Lower lobe of right lung (tissue), 2 donors: ENCODE measurements around the gene WNT7B. TPM values are rescaled to one million over a fixed set of nuclear protein-coding genes. Genes with fewer than 3 reads are reported as not detected.
A peak's percentile ranks its signal among the peaks of the same experiment; 100 is the strongest.

Experiments
- ATAC-seq, 2 donors: fragments of 200-7000 bp; cut with Tn5 transposase; one replicate each; pipeline ENCODE4 v1.9.1; 2020 to 2022; ENCODE audit warnings: mild to moderate bottlenecking in 2 of 2, moderate library complexity in 2 of 2
- DNase-seq: peaks from one replicate; pipeline ENCODE4 v3.0.0-alpha.2; 2020
- H3K27ac ChIP-seq: fragments of 200-600 bp; one replicate; pipeline ENCODE4 v1.8.0; 2022
- H3K27me3 ChIP-seq: fragments of 200-600 bp; one replicate; pipeline ENCODE4 v1.8.0; 2022; ENCODE audit warnings: low read depth
- H3K36me3 ChIP-seq: fragments of 200-600 bp; one replicate; pipeline ENCODE4 v1.8.0; 2022; ENCODE audit warnings: mild to moderate bottlenecking
- H3K4me1 ChIP-seq: fragments of 200-600 bp; one replicate; pipeline ENCODE4 v1.8.0; 2022
- H3K4me3 ChIP-seq: fragments of 200-600 bp; one replicate; pipeline ENCODE4 v1.8.0; 2022; ENCODE audit warnings: mild to moderate bottlenecking
- H3K9me3 ChIP-seq: fragments of 200-600 bp; one replicate; pipeline ENCODE4 v1.8.0; 2022
- CTCF ChIP-seq: fragments of 200-600 bp; IDR thresholded peaks from one replicate; pipeline ENCODE4 v1.8.0; 2022; ENCODE audit warnings: antibody characterized with exemption, mild to moderate bottlenecking
- intact Hi-C: fragments of 100-400 bp; cut with DNase I; formaldehyde crosslinking; loops from one replicate; pipeline ENCODE4 v1.11.0; 2022
- total RNA-seq: library from RNA; stranded (reverse); fragmentation: NEBNext Ultra II Directional; extraction: Animal tissue kit (Norgen Biotek cat#: 25700); gene quantifications from one replicate; pipeline ENCODE4 v1.2.1, GENCODE V29; 2021
- donor health status: DM: no; HTN: yes; CAD: no; lungs with severe emphysema.

The WNT7B gene
- total RNA-seq, 1 donor from 2014 or later: 6.3 TPM

- Histone ChIP-seq H3K36me3 (no peaks in the 10 kb centered on the region), H3K4me1 (no peaks in the 10 kb centered on the region), H3K27ac (no peak overlapping the region), H3K4me3 (no peak overlapping the region), H3K9me3 (no peaks in the 10 kb centered on the region), H3K27me3 (no peaks in the 10 kb centered on the region)
- DNase-seq (no peak), ATAC-seq (no peak)
- intact Hi-C loops: no loop called here
- no peak for TF ChIP-seq CTCF
Observed at GRCh38 chr22:45942344-45942743, 34.6 kb downstream of the WNT7B start.

GRCh38 chr22:45938913-45939312 is 38.0 kb downstream of the WNT7B start:
- H3K27ac ChIP-seq: no peak overlapping the region
- intact Hi-C loops: no loop called here
- no peaks in the 10 kb centered on the region for H3K36me3 ChIP-seq
- DNase-seq (no peak), ATAC-seq (no peak)
- H3K9me3 ChIP-seq: no peaks in the 10 kb centered on the region
- no peaks in the 10 kb centered on the region for H3K4me1 ChIP-seq
- no peak overlapping the region for H3K4me3 ChIP-seq
- no peak for TF ChIP-seq CTCF
- H3K27me3 ChIP-seq: peaks cover 7% of the 10 kb centered on the region

GRCh38 chr22:45937960-45938359 is 39.0 kb downstream of the WNT7B start:
- Histone ChIP-seq H3K27me3 (peaks cover 11% of the 10 kb centered on the region), H3K9me3 (no peaks in the 10 kb centered on the region), H3K4me3 (no peak overlapping the region), H3K4me1 (no peaks in the 10 kb centered on the region), H3K27ac (no peak overlapping the region), H3K36me3 (no peaks in the 10 kb centered on the region)
- intact Hi-C loops: no loop called here
- ATAC-seq (no peak), DNase-seq (no peak)
- TF ChIP-seq CTCF: no peak

- Histone ChIP-seq H3K27ac (no peak overlapping the region), H3K9me3 (no peaks in the 10 kb centered on the region), H3K27me3 (peaks cover 17% of the 10 kb centered on the region), H3K36me3 (no peaks in the 10 kb centered on the region), H3K4me1 (no peaks in the 10 kb centered on the region), H3K4me3 (no peak overlapping the region)
- TF ChIP-seq CTCF: no peak
- intact Hi-C loops: no loop called here
- ATAC-seq (no peak), DNase-seq (no peak)
Observed at GRCh38 chr22:45935573-45935972, 41.4 kb downstream of the WNT7B start.

GRCh38 chr22:45934659-45935341 is 42.2 kb downstream of the WNT7B start:
- no peak overlapping the region for H3K27ac ChIP-seq
- ATAC-seq: peak; percentile 54 to 75
- TF ChIP-seq CTCF: no peak
- H3K27me3 ChIP-seq: peaks cover 17% of the 10 kb centered on the region
- intact Hi-C loops: no loop called here
- no peak overlapping the region for H3K4me3 ChIP-seq
- H3K4me1 ChIP-seq: no peaks in the 10 kb centered on the region
- H3K9me3 ChIP-seq: no peaks in the 10 kb centered on the region
- H3K36me3 ChIP-seq: no peaks in the 10 kb centered on the region
- DNase-seq: no peak
